ENCODE results near the gene CPE.

The CPE gene

GRCh38 chr4:165378745-165379677 is at the start of gene CPE:
Gene CPE, plus strand, starts transcription at chr4:165379008. Its CDS starts 214 bp downstream, at chr4:165379222.
- TF ChIP-seq, protein P1, sequence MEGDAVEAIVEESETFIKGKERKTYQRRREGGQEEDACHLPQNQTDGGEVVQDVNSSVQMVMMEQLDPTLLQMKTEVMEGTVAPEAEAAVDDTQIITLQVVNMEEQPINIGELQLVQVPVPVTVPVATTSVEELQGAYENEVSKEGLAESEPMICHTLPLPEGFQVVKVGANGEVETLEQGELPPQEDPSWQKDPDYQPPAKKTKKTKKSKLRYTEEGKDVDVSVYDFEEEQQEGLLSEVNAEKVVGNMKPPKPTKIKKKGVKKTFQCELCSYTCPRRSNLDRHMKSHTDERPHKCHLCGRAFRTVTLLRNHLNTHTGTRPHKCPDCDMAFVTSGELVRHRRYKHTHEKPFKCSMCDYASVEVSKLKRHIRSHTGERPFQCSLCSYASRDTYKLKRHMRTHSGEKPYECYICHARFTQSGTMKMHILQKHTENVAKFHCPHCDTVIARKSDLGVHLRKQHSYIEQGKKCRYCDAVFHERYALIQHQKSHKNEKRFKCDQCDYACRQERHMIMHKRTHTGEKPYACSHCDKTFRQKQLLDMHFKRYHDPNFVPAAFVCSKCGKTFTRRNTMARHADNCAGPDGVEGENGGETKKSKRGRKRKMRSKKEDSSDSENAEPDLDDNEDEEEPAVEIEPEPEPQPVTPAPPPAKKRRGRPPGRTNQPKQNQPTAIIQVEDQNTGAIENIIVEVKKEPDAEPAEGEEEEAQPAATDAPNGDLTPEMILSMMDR (IDR thresholded peaks at IDR 0.05; ENCODE audit: low read depth, low read length): peak; percentile 59
- DNase-seq (ENCODE audit: low read depth, low spot score): peak; percentile 83

GRCh38 chr4:165330071-165330470 is 48.7 kb upstream of the CPE start:
- TF ChIP-seq, protein P1 (IDR thresholded peaks at IDR 0.05; ENCODE audit: low read depth, low read length): no peak
- H3K4me3 ChIP-seq (ENCODE audit: low read depth, low read length): peak overlapping the region; percentile 90
- no peak for DNase-seq (ENCODE audit: low read depth, low spot score)
- in situ Hi-C loops (cut with HindIII; ENCODE audit: low sequenced_read_pairs): no loop called here

More at GRCh38 chr4:165378745-165379677, at the start of gene CPE:
- in situ Hi-C loops (cut with HindIII; ENCODE audit: low sequenced_read_pairs): no loop called here
- H3K4me3 ChIP-seq (ENCODE audit: low read depth, low read length): peak within 1 kb of the TSS; percentile 60

GRCh38 chr4:165330666-165331065 is 48.1 kb upstream of the CPE start:
- in situ Hi-C loops (cut with HindIII; ENCODE audit: low sequenced_read_pairs): no loop called here
- DNase-seq (ENCODE audit: low read depth, low spot score): no peak
- H3K4me3 ChIP-seq (ENCODE audit: low read depth, low read length): peak overlapping the region; percentile 90
- TF ChIP-seq, protein P1 (IDR thresholded peaks at IDR 0.05; ENCODE audit: low read depth, low read length): no peak

DNA sequence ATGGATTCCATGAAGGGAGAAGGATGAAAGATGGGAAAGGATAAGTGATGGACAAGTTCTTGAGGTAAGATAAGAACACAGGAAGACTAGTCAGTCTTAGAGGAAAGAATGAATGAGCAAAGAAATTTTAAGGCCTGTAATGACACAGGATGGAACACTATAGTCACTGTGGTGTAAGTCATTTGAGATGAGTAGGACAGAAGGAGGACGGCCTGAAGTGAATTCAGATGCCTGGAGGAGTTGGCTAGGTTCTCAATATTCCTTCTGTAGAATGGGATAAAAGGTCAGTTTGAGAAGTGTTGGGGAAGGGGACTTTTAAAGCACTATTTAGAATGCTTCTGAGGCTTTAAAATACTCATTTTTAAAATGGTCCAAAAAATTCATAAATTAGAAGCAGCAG is 47.4 kb upstream of the CPE start:
- peak overlapping the region; percentile 28 for H3K4me3 ChIP-seq (ENCODE audit: low read depth, low read length)
- TF ChIP-seq, protein P1 (IDR thresholded peaks at IDR 0.05; ENCODE audit: low read depth, low read length): no peak
- DNase-seq (ENCODE audit: low read depth, low spot score): no peak
- in situ Hi-C loops (cut with HindIII; ENCODE audit: low sequenced_read_pairs): no loop called here

GRCh38 chr4:165331823-165332222 is 47.0 kb upstream of the CPE start:
- TF ChIP-seq, protein P1 (IDR thresholded peaks at IDR 0.05; ENCODE audit: low read depth, low read length): no peak
- in situ Hi-C loops (cut with HindIII; ENCODE audit: low sequenced_read_pairs): no loop called here
- peak overlapping the region; percentile 28 for H3K4me3 ChIP-seq (ENCODE audit: low read depth, low read length)
- DNase-seq (ENCODE audit: low read depth, low spot score): peak; percentile 6

DNA sequence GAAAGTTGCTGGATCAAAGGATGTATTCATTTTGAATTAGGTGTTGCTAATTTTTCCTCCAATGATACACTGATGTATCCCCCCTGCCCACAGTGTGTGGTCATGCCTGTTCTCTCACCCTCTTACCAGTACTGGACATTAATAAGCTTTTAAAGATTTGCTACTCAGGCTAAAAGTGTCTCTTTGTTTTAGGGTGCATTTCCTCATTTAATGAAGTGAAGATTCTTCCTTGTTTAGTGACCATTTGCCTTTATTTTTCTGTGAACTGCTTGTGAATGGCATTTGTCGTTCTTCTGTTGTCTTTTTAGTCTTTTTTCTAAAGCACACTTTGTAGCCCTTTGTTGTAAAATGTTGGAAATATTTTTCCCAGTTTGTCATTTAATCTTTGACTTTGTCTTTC is 46.3 kb upstream of the CPE start:
- in situ Hi-C loops (cut with HindIII; ENCODE audit: low sequenced_read_pairs): no loop called here
- TF ChIP-seq, protein P1 (IDR thresholded peaks at IDR 0.05; ENCODE audit: low read depth, low read length): no peak
- no peak for DNase-seq (ENCODE audit: low read depth, low spot score)
- H3K4me3 ChIP-seq (ENCODE audit: low read depth, low read length): no peak overlapping the region

Measured in astrocyte of the spinal cord (primary cell).